ENCODE results near the gene DCAF5.

DNA sequence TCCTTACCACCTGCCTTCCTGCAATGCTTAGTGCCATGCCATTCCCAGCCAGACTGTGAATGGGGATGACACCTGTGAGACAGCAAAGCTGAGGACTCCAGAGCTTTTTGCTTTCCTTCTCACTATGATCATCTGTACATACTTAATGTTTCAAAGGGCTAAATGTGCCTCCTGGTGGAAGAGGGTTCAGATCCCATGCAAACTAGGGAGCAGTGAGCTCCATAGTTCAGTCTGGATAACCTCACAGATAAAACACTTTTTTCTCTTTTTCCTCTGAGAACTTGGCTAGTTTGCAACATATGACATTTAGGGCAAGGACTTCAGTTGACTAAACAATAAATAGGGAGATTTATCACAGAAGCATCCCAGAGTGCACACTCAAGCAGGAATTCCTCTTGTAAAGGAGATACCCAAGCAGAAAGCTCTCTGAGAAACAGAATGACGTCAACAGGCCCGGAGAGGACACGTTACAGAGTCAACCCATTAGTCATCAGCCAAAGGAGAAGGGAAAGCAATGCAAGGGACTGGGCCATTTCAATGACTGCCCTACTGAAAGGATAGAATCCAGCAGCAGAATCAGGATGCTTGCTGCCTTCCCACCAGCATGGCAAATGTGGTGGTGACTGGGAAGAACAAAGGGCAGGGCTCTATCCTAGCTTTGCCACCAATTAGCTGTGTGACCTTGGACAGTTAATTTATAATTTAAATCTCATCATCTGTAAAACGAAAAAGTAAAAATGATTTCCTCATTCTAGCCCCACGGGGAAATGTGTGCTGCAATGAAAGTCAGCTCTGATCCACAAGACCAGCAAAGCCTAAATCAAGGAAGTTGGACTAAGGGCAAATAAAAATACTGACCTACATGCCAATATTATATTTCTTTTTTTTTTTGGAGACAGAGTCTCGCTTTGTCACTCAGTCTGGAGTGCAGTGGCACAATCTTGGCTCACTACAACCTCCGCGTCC lies 93.0 kb downstream of the DCAF5 start:
- TF ChIP-seq, protein P1, sequence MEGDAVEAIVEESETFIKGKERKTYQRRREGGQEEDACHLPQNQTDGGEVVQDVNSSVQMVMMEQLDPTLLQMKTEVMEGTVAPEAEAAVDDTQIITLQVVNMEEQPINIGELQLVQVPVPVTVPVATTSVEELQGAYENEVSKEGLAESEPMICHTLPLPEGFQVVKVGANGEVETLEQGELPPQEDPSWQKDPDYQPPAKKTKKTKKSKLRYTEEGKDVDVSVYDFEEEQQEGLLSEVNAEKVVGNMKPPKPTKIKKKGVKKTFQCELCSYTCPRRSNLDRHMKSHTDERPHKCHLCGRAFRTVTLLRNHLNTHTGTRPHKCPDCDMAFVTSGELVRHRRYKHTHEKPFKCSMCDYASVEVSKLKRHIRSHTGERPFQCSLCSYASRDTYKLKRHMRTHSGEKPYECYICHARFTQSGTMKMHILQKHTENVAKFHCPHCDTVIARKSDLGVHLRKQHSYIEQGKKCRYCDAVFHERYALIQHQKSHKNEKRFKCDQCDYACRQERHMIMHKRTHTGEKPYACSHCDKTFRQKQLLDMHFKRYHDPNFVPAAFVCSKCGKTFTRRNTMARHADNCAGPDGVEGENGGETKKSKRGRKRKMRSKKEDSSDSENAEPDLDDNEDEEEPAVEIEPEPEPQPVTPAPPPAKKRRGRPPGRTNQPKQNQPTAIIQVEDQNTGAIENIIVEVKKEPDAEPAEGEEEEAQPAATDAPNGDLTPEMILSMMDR (IDR thresholded peaks at IDR 0.05), result no peak
- no peak for TF ChIP-seq POLR2A (IDR thresholded peaks at IDR 0.05)
